Naive thymus-derived CD4-positive, alpha-beta T cell (primary cell): Measurements from ENCODE around the gene HECTD4. TPM values are rescaled to one million over a fixed set of nuclear protein-coding genes. Genes with fewer than 3 reads are reported as not detected.

Experiments
- ATAC-seq: fragments of 150-1000 bp; cut with Tn5 transposase; 2 replicates; pipeline ENCODE4 v1.10.0; 2021; ENCODE audit warnings: mild to moderate bottlenecking, moderate library complexity
- CTCF ChIA-PET: fragments of 350-600 bp; sonication (Branson Sonifier 250); formaldehyde crosslinking; loops from one replicate; lab custom pipeline; 2021; ENCODE audit warnings: antibody characterized with exemption; lab: Charles Lee
- POLR2A ChIA-PET: fragments of 350-600 bp; sonication (Branson Sonifier 250); formaldehyde crosslinking; loops from one replicate; lab custom pipeline; 2021; ENCODE audit warnings: antibody characterized with exemption, inconsistent platforms; lab: Charles Lee
- DNase-seq, 9 donors: peaks; one replicate each; pipeline versions ENCODE4 v3.0.0 to v3.0.0-alpha.2; 2020 to 2022; ENCODE audit warnings: mixed read lengths in 1 of 9
- H3K27ac ChIP-seq: one replicate; pipeline ENCODE4 v1.7.0; 2013; ENCODE audit warnings: mild to moderate bottlenecking, low read depth, low read length, moderate library complexity
- H3K27me3 ChIP-seq, 2 donors: one replicate each; pipeline ENCODE4 v1.7.0; 2013; ENCODE audit warnings: low read length in 2 of 2, mild to moderate bottlenecking in 2 of 2, moderate library complexity in 2 of 2; ENCODE audit not compliant: control insufficient read depth in 2 of 2, insufficient read depth in 2 of 2
- H3K36me3 ChIP-seq, 3 experiments: 1 replicate in 2 of 3; 2 replicates in 1 of 3; pipeline ENCODE4 v1.7.0; 2013; ENCODE audit warnings: low read length in 3 of 3, mild to moderate bottlenecking in 3 of 3, moderate library complexity in 1 of 3; ENCODE audit not compliant: insufficient read depth in 3 of 3, control insufficient read depth in 2 of 3
- H3K4me1 ChIP-seq, 2 donors: one replicate each; pipeline ENCODE4 v1.7.0; 2013; ENCODE audit warnings: low read length in 2 of 2, mild to moderate bottlenecking in 2 of 2, moderate library complexity in 1 of 2; ENCODE audit not compliant: control insufficient read depth in 2 of 2, insufficient read depth in 2 of 2
- H3K4me3 ChIP-seq: 2 replicates; pipeline ENCODE4 v1.7.0; 2013; ENCODE audit warnings: mild to moderate bottlenecking, low read length
- H3K9me3 ChIP-seq, 3 experiments: 1 replicate in 2 of 3; 2 replicates in 1 of 3; pipeline ENCODE4 v1.7.0; 2013; ENCODE audit warnings: low read length in 3 of 3; ENCODE audit not compliant: control insufficient read depth in 2 of 3
- H3K27ac Mint-ChIP-seq, 9 donors: one replicate each; pipeline ENCODE4 v1.8.0; 2020 to 2022; ENCODE audit warnings: mixed read lengths in 9 of 9, mild to moderate bottlenecking in 8 of 9, moderate library complexity in 5 of 9, inconsistent platforms in 2 of 9
- H3K27me3 Mint-ChIP-seq, 5 donors: one replicate each; pipeline ENCODE4 v1.8.0; 2021 to 2022; ENCODE audit warnings: mixed read lengths in 5 of 5, mild to moderate bottlenecking in 1 of 5
- H3K36me3 Mint-ChIP-seq, 5 donors: one replicate each; pipeline ENCODE4 v1.8.0; 2020 to 2022; ENCODE audit warnings: mixed read lengths in 5 of 5, mild to moderate bottlenecking in 3 of 5, inconsistent platforms in 1 of 5
- H3K4me1 Mint-ChIP-seq, 7 donors: one replicate each; pipeline ENCODE4 v1.8.0; 2020 to 2022; ENCODE audit warnings: mixed read lengths in 7 of 7, mild to moderate bottlenecking in 3 of 7, inconsistent platforms in 1 of 7
- H3K4me3 Mint-ChIP-seq, 10 donors: one replicate each; pipeline ENCODE4 v1.8.0; 2020 to 2022; ENCODE audit warnings: mild to moderate bottlenecking in 10 of 10, mixed read lengths in 10 of 10, moderate library complexity in 6 of 10, inconsistent platforms in 2 of 10
- H3K9me3 Mint-ChIP-seq, 11 donors: one replicate each; pipeline ENCODE4 v1.8.0; 2020 to 2022; ENCODE audit warnings: mixed read lengths in 11 of 11, mild to moderate bottlenecking in 4 of 11, inconsistent platforms in 1 of 11, moderate library complexity in 1 of 11
- intact Hi-C, 2 donors: fragments of 100-400 bp; cut with micrococcal nuclease; formaldehyde crosslinking; loops; one replicate each; pipeline ENCODE4 v1.15.1; 2023
- polyA plus RNA-seq, 2 donors: library from polyadenylated mRNA; unstranded; fragments of 300-500 nt; fragmentation: Illumina TruSeq; gene quantifications; one replicate each; pipeline ENCODE4 v1.2.3, GENCODE V29; 2021
- total RNA-seq, 6 experiments: library from RNA in 5 of 6; stranded (reverse) in 5 of 6; gene quantifications; 1 replicate in 5 of 6; 2 replicates in 1 of 6; pipeline ENCODE4 v1.2.3 and lab custom pipeline; 2021 to 2026

HECTD4 gene
- total and polyA plus RNA-seq, 7 experiments from 2014 or later = 3.1 to 57.7 (median 47.9) TPM

DNA sequence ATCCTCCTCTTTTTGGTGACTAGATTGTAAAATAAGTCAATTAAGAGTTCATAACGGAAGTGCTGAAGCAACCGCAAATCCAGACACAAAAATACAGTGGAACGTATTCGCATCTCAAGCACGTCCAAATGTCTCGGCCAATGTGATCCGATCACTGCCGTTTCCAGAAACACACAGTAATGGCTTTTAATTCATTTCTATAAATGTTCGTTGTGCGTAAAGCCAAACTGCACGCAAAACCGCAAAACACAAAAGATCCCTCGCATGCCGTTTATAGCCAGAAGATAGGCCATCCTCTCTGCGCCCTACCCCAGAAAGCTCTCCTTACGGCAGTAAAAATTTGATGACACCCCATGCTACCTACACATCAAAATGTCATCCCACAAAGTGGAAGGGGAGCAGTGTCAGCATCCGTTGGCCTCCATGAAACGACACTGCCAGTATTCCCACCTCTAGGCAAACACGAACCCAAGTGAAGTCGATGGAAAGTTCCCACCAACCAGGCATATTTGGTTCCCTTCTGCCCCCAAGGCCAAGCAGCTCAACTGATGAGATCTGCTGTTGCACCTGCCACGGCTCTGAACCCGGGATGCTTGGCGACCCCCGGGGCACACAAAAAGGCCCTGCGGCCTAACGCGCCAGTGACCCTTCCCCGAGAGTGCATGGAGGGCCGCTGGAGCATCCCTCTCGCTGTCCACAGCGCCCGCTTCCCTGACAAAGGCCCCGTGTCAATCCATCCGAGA is 1.4 kb downstream of the HECTD4 start:
- H3K36me3 Mint-ChIP-seq = peaks cover 0 to 4% (median 0%) of the 10 kb centered on the region in 5 donors
- no peaks in the 10 kb centered on the region for H3K36me3 ChIP-seq
- H3K9me3 ChIP-seq = no peaks in the 10 kb centered on the region
- peaks cover 11 to 33% (median 28%) of the 10 kb centered on the region in 7 donors for H3K4me1 Mint-ChIP-seq
- ChIA-PET POLR2A (interaction anchor here (0.6 to 1.0 kb wide), 3 partner anchors 12 to 273 kb away, joined by 3 to 6 read pairs (median 3); no protein-coding TSS in a partner anchor), CTCF (no interaction called here)
- H3K9me3 Mint-ChIP-seq = no peaks in the 10 kb centered on the region
- peaks cover 6 to 15% of the 10 kb centered on the region in 2 donors for H3K4me1 ChIP-seq
- peak overlapping the region; percentile 87 to 97 (median 94) for H3K4me3 Mint-ChIP-seq
- DNase-seq = peak in 1 of 9 donors; percentile 28
- peak overlapping the region; percentile 51 for H3K4me3 ChIP-seq
- no peaks in the 10 kb centered on the region for H3K27me3 ChIP-seq
- intact Hi-C loops = loop anchor here (5.0 to 10.0 kb wide), 2 partner anchors 694 to 786 kb away; partner anchors contain the start of genes ATXN2 (in 2 of the 2), ACAD10 (in 1 of the 2) and BRAP (in 1 of the 2)
- H3K27me3 Mint-ChIP-seq = no peaks in the 10 kb centered on the region
- no peak for ATAC-seq
- H3K27ac ChIP-seq = peak overlapping the region; percentile 76
- H3K27ac Mint-ChIP-seq = peak overlapping the region; percentile 69 to 96 (median 84)

DNA sequence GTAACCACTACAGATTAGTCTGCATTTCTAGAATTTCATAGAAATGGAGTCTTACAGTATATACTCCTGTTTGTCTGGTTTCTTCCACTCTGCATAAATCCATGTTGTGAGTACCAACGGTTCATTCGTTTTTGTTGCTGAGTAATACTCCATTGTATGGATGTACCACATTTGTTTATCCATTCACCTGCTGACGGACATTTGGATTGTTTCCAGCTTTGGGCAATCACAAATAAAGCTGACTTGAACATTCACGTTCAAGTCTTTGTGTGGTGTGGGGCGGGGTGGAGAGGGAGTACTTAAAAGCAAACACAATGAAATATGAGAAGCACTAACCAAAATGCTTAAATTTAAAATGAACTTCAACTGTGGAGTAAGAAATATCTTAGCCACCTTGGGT is 7.1 kb downstream of the HECTD4 start:
- H3K4me3 Mint-ChIP-seq = no peak overlapping the region
- ATAC-seq = no peak
- no peaks in the 10 kb centered on the region for H3K27me3 Mint-ChIP-seq
- H3K4me1 Mint-ChIP-seq = peaks cover 9 to 37% (median 20%) of the 10 kb centered on the region in 7 donors
- Histone ChIP-seq H3K36me3 (no peaks in the 10 kb centered on the region), H3K4me3 (no peak overlapping the region), H3K4me1 (no peaks in the 10 kb centered on the region), H3K27me3 (no peaks in the 10 kb centered on the region), H3K9me3 (no peaks in the 10 kb centered on the region), H3K27ac (no peak overlapping the region)
- CTCF ChIA-PET = no interaction called here
- no peaks in the 10 kb centered on the region for H3K9me3 Mint-ChIP-seq
- H3K36me3 Mint-ChIP-seq = peaks cover 0 to 5% (median 0%) of the 10 kb centered on the region in 5 donors
- POLR2A ChIA-PET = no interaction called here
- H3K27ac Mint-ChIP-seq = no peak overlapping the region
- no peak for DNase-seq
- intact Hi-C loops = no loop called here

DNA sequence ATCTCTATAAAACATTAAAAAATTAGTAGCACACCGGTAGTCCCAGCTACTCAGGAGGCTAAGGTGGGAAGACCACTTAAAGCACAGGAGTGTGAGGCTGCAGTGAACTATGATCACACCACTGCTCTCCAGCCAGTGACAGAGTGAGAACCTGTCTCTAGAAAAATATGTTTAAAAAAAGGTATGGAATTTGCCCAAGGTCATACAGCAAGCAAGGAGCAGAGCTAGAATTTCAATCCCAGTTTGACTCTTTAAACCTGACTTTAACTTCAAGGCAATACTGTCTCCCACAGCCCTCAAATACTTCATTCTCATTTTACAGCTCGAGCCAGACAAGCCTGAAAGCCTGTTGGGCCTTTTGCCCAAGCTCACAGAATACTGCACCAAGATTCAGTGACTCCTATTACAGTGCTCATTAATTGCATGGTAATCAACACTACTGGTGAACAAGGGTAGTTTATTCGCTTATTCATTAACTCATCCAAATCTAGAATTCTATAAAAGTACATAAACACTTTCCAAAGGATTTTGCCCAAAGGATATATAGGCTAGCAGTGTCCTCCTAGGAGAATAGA is 8.0 kb downstream of the HECTD4 start:
- no peak overlapping the region for H3K27ac ChIP-seq
- intact Hi-C loops = no loop called here
- ATAC-seq = no peak
- no peaks in the 10 kb centered on the region for H3K4me1 ChIP-seq
- H3K27ac Mint-ChIP-seq = no peak overlapping the region
- H3K9me3 ChIP-seq = no peaks in the 10 kb centered on the region
- H3K4me1 Mint-ChIP-seq = peaks cover 10 to 37% (median 19%) of the 10 kb centered on the region in 7 donors
- no peaks in the 10 kb centered on the region for H3K9me3 Mint-ChIP-seq
- H3K4me3 ChIP-seq = no peak overlapping the region
- H3K36me3 Mint-ChIP-seq = peaks cover 0 to 5% (median 0%) of the 10 kb centered on the region in 5 donors
- H3K36me3 ChIP-seq = no peaks in the 10 kb centered on the region
- POLR2A ChIA-PET = no interaction called here
- no peaks in the 10 kb centered on the region for H3K27me3 ChIP-seq
- no peak for DNase-seq
- no peak overlapping the region for H3K4me3 Mint-ChIP-seq
- H3K27me3 Mint-ChIP-seq = no peaks in the 10 kb centered on the region
- CTCF ChIA-PET = no interaction called here

DNA sequence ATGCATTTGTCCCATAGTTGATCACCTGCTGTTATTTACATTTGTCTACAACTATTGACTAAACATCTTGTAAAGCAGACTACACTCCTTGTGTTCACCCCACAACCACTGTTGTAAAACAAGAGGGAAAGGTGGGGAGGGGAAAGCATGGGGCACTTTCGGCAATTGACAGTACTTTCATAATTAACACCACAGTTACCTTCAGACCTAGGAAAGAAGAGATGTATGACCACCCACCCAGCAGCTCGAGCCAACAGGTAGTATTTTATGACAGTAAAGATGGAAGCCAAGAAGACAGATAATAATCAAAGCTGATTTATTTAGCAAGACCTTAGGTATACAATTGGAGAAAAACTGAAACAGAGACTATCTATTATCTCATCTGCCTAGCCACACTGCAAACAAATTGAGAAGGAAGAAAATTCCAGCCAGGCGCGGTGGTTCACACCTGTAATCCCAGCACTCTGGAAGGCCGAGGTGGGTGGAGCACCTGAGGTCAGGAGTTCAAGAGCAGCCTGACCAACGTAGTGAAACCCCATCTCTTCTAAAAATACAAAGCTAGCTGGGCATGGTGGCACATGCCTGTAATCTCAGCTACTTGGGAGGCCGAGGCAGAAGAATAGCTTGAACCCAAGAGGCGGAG is 11.2 kb downstream of the HECTD4 start:
- ATAC-seq (no peak), DNase-seq (no peak)
- Histone ChIP-seq H3K9me3 (no peaks in the 10 kb centered on the region), H3K36me3 (no peaks in the 10 kb centered on the region), H3K27ac (no peak overlapping the region), H3K4me3 (no peak overlapping the region), H3K4me1 (no peaks in the 10 kb centered on the region), H3K27me3 (no peaks in the 10 kb centered on the region)
- H3K27ac Mint-ChIP-seq = no peak overlapping the region
- H3K4me1 Mint-ChIP-seq = peaks cover 1 to 30% (median 16%) of the 10 kb centered on the region in 7 donors
- no peaks in the 10 kb centered on the region for H3K27me3 Mint-ChIP-seq
- intact Hi-C loops = no loop called here
- no peaks in the 10 kb centered on the region for H3K9me3 Mint-ChIP-seq
- peaks cover 0 to 5% (median 0%) of the 10 kb centered on the region in 5 donors for H3K36me3 Mint-ChIP-seq
- ChIA-PET POLR2A (no interaction called here), CTCF (interaction anchor here (2.1 kb wide), 1 partner anchor 16 kb away, joined by 6 read pairs; no protein-coding TSS in a partner anchor)
- H3K4me3 Mint-ChIP-seq = no peak overlapping the region

DNA sequence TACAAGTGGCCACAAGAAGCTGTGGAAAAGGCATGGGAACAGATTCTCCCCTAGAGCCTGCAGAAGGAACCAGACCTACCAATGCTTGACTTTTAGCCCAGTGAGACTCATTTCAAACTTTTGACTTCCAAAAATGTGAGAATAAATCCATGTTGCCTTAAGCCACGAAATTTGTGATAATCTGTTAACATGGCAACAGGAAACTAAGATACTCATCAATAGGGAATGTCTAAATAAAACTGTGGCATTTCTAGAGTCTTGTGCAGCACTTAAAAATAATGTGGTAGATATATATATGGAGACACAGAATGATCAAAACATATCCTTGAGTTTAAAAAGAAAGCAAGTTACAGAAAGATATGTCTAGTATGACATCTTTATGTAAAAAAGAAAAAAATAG is 12.0 kb downstream of the HECTD4 start:
- Histone ChIP-seq H3K27ac (no peak overlapping the region), H3K4me3 (no peak overlapping the region), H3K4me1 (no peaks in the 10 kb centered on the region), H3K36me3 (no peaks in the 10 kb centered on the region), H3K27me3 (no peaks in the 10 kb centered on the region), H3K9me3 (no peaks in the 10 kb centered on the region)
- ChIA-PET CTCF (interaction anchor here (2.1 kb wide), 1 partner anchor 17 kb away, joined by 6 read pairs; no protein-coding TSS in a partner anchor), POLR2A (no interaction called here)
- H3K4me3 Mint-ChIP-seq = no peak overlapping the region
- no peaks in the 10 kb centered on the region for H3K9me3 Mint-ChIP-seq
- H3K4me1 Mint-ChIP-seq = peaks cover 3 to 34% (median 16%) of the 10 kb centered on the region in 7 donors
- ATAC-seq (no peak), DNase-seq (no peak)
- intact Hi-C loops = no loop called here
- H3K27me3 Mint-ChIP-seq = no peaks in the 10 kb centered on the region
- H3K36me3 Mint-ChIP-seq = peaks cover 0 to 4% (median 0%) of the 10 kb centered on the region in 5 donors
- H3K27ac Mint-ChIP-seq = peak overlapping the region in 1 of 9 donors; percentile 41

DNA sequence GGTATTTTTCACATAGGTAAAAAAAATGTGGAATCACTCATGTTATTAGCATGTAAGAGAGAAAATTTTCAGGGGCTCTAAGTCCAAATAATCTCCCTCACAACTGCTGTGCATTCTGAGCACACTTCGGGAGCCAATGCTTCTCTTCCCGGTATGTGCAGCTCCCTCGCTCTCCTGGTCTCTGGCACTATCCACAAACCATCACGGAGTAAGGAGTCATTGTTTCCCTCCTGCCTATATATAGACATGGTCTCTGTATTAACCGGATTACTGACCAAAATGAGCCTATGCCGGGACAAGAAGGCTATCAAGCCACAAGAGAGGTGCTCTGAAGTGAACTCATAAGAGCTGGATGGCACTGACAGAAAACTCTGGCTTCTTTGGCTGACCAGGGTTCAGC is 13.4 kb downstream of the HECTD4 start:
- H3K27me3 ChIP-seq = no peaks in the 10 kb centered on the region
- H3K9me3 Mint-ChIP-seq = no peaks in the 10 kb centered on the region
- ChIA-PET POLR2A (interaction anchor here (0.8 kb wide), 1 partner anchor 923 kb away, joined by 3 read pairs; no protein-coding TSS in a partner anchor), CTCF (no interaction called here)
- H3K4me1 Mint-ChIP-seq = peaks cover 5 to 25% (median 17%) of the 10 kb centered on the region in 7 donors
- H3K36me3 ChIP-seq = no peaks in the 10 kb centered on the region
- intact Hi-C loops = no loop called here
- no peaks in the 10 kb centered on the region for H3K27me3 Mint-ChIP-seq
- DNase-seq (no peak), ATAC-seq (no peak)
- no peak overlapping the region for H3K4me3 Mint-ChIP-seq
- H3K4me3 ChIP-seq = no peak overlapping the region
- H3K27ac Mint-ChIP-seq = no peak overlapping the region
- H3K4me1 ChIP-seq = no peaks in the 10 kb centered on the region
- H3K9me3 ChIP-seq = no peaks in the 10 kb centered on the region
- H3K27ac ChIP-seq = no peak overlapping the region
- no peaks in the 10 kb centered on the region for H3K36me3 Mint-ChIP-seq
